GM21390 (cell line): ENCODE measurements around the gene FURIN.
A peak's percentile ranks its signal among the peaks of the same experiment; 100 is the strongest.
"Not testable (repeated sequence)": the region's sequence is repeated elsewhere in the genome, so short reads cannot be mapped to it uniquely, and the experiment has no call there.

Source experiments
- ATAC-seq: cut with Tn5 transposase; IDR thresholded peaks from one replicate; pipeline ENCODE4 v1.9.1; 2021; ENCODE audit not compliant: unreplicated experiment

Gene FURIN

GRCh38 chr15:90914305-90915080 is 46.1 kb downstream of the FURIN start:
- ATAC-seq, result no peak

GRCh38 chr15:90915216-90915807 is 46.9 kb downstream of the FURIN start:
- ATAC-seq, result no peak

- no peak for ATAC-seq
Observed at GRCh38 chr15:90915808-90916440, 47.5 kb downstream of the FURIN start.

GRCh38 chr15:90916461-90916860 is 48.1 kb downstream of the FURIN start:
- ATAC-seq, result no peak

GRCh38 chr15:90917569-90917968 is 49.2 kb downstream of the FURIN start:
- ATAC-seq, result no peak

- ATAC-seq, result no peak
Observed at GRCh38 chr15:90918034-90918788, 49.8 kb downstream of the FURIN start.

GRCh38 chr15:90918835-90919234 is 50.4 kb downstream of the FURIN start:
- no peak for ATAC-seq

GRCh38 chr15:90921887-90922286 is 53.5 kb downstream of the FURIN start:
- no peak for ATAC-seq

GRCh38 chr15:90922712-90923322 is 54.4 kb downstream of the FURIN start:
- peak; percentile 77 for ATAC-seq

- ATAC-seq, result peak; percentile 72
Observed at GRCh38 chr15:90924375-90924774, 56.0 kb downstream of the FURIN start.

- not testable (repeated sequence) for ATAC-seq
Observed at GRCh38 chr15:90926766-90927165, 58.4 kb downstream of the FURIN start.

- ATAC-seq, result not testable (repeated sequence)
Observed at GRCh38 chr15:90928106-90928505, 59.7 kb downstream of the FURIN start.

GRCh38 chr15:90929246-90930019 is 61.0 kb downstream of the FURIN start:
- no peak for ATAC-seq

- no peak for ATAC-seq
Observed at GRCh38 chr15:90930861-90931574, 62.6 kb downstream of the FURIN start.

GRCh38 chr15:90931575-90931827 is 63.1 kb downstream of the FURIN start:
- no peak for ATAC-seq

GRCh38 chr15:90931828-90932659 is 63.7 kb downstream of the FURIN start, which contains the start of gene HDDC3:
Gene HDDC3, minus strand, starts transcription at chr15:90932549. Its CDS starts 9 bp downstream, at chr15:90932540.
- ATAC-seq, result peak; percentile 44

- no peak for ATAC-seq
Observed at GRCh38 chr15:90932660-90932991, 64.2 kb downstream of the FURIN start.
